K562 (cell line): ENCODE data around the gene HMGN2.

Experiments
- FOSL1 ChIP-seq: fragments of 200-800 bp; sonication (Bioruptor generic); conservative IDR thresholded peaks from 2 replicates; pipeline ENCODE4 v1.6.1; 2016; ENCODE audit warnings: missing genetic modification characterization, missing compliant biosample characterization
- IRF2 ChIP-seq: sonication (generic); formaldehyde crosslinking; IDR thresholded peaks from 2 replicates; pipeline ENCODE4 v1.8.1; 2022; ENCODE audit warnings: mild to moderate bottlenecking, missing genetic modification reagents
- POLR2G ChIP-seq: fragments of 200-400 bp; formaldehyde crosslinking; IDR thresholded peaks from 2 replicates; pipeline ENCODE4 v1.6.1; 2017; ENCODE audit warnings: low read depth, mild to moderate bottlenecking, antibody characterized with exemption, low read length, moderate library complexity
- TAF1 ChIP-seq: IDR thresholded peaks from 2 replicates; pipeline ENCODE4 v1.6.1; 2011; ENCODE audit warnings: mild to moderate bottlenecking, low read length, moderate library complexity; ENCODE audit not compliant: insufficient read depth, control insufficient read depth, severe bottlenecking; ENCODE audit errors: extremely low read depth
- ZNF23 ChIP-seq: fragments of 250-450 bp; sonication (Bioruptor Pico); IDR thresholded peaks from 2 replicates; pipeline ENCODE4 v1.4.0; 2020; ENCODE audit warnings: mild to moderate bottlenecking
- TF ChIP-seq, protein P1 (sequence below): fragments of 250-450 bp; sonication (Bioruptor Pico); IDR thresholded peaks from 2 replicates; pipeline ENCODE4 v1.4.0; 2020; ENCODE audit warnings: mild to moderate bottlenecking, moderate library complexity
- TF ChIP-seq, protein P2 (sequence below), 2 experiments: fragments of 450-650 bp in 1 of 2; sonication (generic) in 1 of 2; formaldehyde crosslinking; conservative IDR thresholded peaks; 2 replicates each; pipeline versions ENCODE4 v1.4.0 to v1.8.1; 2020 to 2022; ENCODE audit warnings: mild to moderate bottlenecking in 1 of 2, missing genetic modification reagents in 1 of 2
- TF ChIP-seq, protein P3 (sequence below): IDR thresholded peaks from 2 replicates; pipeline ENCODE4 v1.6.1; 2012; ENCODE audit warnings: low read depth, low read length, improper control_type of control experiment, borderline replicate concordance

DNA sequence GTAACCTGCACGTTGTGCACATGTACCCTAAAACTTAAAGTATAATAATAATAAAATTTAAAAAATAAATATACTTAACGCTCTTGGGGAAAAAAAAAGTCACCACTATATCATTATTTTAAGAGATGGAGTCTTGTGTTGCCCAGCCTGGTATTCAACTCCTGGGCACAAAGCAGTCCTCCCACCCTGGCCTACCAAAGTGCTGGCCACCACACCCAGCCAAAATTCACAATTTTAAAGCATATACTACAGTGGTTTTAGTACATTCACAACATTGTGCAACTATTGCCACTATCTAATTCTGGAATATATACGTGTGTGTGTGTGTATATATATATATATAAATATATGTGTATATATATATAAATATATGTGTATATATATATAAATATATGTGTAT is 5.9 kb downstream of the HMGN2 start:
- TF ChIP-seq ZNF23 (CRISPR knock-in tag) = no peak
- TF ChIP-seq, protein P1, sequence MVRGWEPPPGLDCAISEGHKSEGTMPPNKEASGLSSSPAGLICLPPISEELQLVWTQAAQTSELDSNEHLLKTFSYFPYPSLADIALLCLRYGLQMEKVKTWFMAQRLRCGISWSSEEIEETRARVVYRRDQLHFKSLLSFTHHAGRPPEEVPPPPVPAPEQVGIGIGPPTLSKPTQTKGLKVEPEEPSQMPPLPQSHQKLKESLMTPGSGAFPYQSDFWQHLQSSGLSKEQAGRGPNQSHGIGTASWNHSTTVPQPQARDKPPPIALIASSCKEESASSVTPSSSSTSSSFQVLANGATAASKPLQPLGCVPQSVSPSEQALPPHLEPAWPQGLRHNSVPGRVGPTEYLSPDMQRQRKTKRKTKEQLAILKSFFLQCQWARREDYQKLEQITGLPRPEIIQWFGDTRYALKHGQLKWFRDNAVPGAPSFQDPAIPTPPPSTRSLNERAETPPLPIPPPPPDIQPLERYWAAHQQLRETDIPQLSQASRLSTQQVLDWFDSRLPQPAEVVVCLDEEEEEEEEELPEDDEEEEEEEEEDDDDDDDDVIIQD (CRISPR knock-in tag) = no peak
- TF ChIP-seq, protein P2, sequence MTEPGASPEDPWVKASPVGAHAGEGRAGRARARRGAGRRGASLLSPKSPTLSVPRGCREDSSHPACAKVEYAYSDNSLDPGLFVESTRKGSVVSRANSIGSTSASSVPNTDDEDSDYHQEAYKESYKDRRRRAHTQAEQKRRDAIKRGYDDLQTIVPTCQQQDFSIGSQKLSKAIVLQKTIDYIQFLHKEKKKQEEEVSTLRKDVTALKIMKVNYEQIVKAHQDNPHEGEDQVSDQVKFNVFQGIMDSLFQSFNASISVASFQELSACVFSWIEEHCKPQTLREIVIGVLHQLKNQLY (CRISPR knock-in tag; conservative IDR thresholded peaks at IDR 0.05) = no peak
- TF ChIP-seq FOSL1 = no peak
- 0 out of 2 replicates have a peak, but pooled peaks have one; percentile 32 for TF ChIP-seq POLR2G
- TF ChIP-seq IRF2 (CRISPR knock-in tag) = no peak
- TF ChIP-seq, protein P3, sequence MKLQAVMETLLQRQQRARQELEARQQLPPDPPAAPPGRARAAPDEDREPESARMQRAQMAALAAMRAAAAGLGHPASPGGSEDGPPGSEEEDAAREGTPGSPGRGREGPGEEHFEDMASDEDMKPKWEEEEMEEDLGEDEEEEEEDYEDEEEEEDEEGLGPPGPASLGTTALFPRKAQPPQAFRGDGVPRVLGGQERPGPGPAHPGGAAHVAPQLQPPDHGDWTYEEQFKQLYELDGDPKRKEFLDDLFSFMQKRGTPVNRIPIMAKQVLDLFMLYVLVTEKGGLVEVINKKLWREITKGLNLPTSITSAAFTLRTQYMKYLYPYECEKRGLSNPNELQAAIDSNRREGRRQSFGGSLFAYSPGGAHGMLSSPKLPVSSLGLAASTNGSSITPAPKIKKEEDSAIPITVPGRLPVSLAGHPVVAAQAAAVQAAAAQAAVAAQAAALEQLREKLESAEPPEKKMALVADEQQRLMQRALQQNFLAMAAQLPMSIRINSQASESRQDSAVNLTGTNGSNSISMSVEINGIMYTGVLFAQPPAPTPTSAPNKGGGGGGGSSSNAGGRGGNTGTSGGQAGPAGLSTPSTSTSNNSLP = no peak
- no peak for TF ChIP-seq TAF1
